Measurements from ENCODE around the gene TPM4. TPM values are rescaled to one million over a fixed set of nuclear protein-coding genes. Genes with fewer than 3 reads are reported as not detected.
A peak's percentile ranks its signal among the peaks of the same experiment; 100 is the strongest.

Gene TPM4
- total and polyA plus RNA-seq, 2 of the 13 experiments (the other 11 are each of a cell fraction or from before 2014, with no cell fraction given): 180 to 188 TPM

GRCh38 chr19:16076154-16076957 is at the start of gene TPM4 (continued):
- no peak for TF ChIP-seq IKZF1 (IDR thresholded peaks at IDR 0.05)
- no peak for TF ChIP-seq ARID3A (IDR thresholded peaks at IDR 0.05; ENCODE audit: low read depth, low read length)
- TF ChIP-seq NR2F6 (IDR thresholded peaks at IDR 0.05): no peak
- TF ChIP-seq NR2F6 (CRISPR knock-in tag; IDR thresholded peaks at IDR 0.05): peak; percentile 26; the same call in 1 of the 2 replicates
- TF ChIP-seq ZNF124 (CRISPR knock-in tag; IDR thresholded peaks at IDR 0.05): no peak
- TF ChIP-seq FOXM1 (CRISPR knock-in tag; IDR thresholded peaks at IDR 0.05): no peak
- TF ChIP-seq MED1 (CRISPR knock-in tag; IDR thresholded peaks at IDR 0.05): 0 out of 2 replicates have a peak, but pooled peaks have one; percentile 10
- no peak for TF ChIP-seq ZNF660 (CRISPR knock-in tag; IDR thresholded peaks at IDR 0.05; ENCODE audit: borderline replicate concordance, low read depth)
- no peak for TF ChIP-seq ZFP36L1 (CRISPR knock-in tag; IDR thresholded peaks at IDR 0.05)
- no peak for TF ChIP-seq ZNF782 (CRISPR knock-in tag; IDR thresholded peaks at IDR 0.05; ENCODE audit: borderline replicate concordance)
- no peak for TF ChIP-seq TEAD2 (CRISPR knock-in tag; IDR thresholded peaks at IDR 0.05)
- TF ChIP-seq ZNF556 (CRISPR knock-in tag; IDR thresholded peaks at IDR 0.05; ENCODE audit: borderline replicate concordance): no peak
- TF ChIP-seq, protein P1, sequence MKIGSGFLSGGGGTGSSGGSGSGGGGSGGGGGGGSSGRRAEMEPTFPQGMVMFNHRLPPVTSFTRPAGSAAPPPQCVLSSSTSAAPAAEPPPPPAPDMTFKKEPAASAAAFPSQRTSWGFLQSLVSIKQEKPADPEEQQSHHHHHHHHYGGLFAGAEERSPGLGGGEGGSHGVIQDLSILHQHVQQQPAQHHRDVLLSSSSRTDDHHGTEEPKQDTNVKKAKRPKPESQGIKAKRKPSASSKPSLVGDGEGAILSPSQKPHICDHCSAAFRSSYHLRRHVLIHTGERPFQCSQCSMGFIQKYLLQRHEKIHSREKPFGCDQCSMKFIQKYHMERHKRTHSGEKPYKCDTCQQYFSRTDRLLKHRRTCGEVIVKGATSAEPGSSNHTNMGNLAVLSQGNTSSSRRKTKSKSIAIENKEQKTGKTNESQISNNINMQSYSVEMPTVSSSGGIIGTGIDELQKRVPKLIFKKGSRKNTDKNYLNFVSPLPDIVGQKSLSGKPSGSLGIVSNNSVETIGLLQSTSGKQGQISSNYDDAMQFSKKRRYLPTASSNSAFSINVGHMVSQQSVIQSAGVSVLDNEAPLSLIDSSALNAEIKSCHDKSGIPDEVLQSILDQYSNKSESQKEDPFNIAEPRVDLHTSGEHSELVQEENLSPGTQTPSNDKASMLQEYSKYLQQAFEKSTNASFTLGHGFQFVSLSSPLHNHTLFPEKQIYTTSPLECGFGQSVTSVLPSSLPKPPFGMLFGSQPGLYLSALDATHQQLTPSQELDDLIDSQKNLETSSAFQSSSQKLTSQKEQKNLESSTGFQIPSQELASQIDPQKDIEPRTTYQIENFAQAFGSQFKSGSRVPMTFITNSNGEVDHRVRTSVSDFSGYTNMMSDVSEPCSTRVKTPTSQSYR (CRISPR knock-in tag; IDR thresholded peaks at IDR 0.05; ENCODE audit: borderline replicate concordance): no peak
- TF ChIP-seq ZFX (CRISPR knock-in tag; IDR thresholded peaks at IDR 0.05; ENCODE audit: low read depth): peak; percentile 71
- no peak for TF ChIP-seq MTF2 (CRISPR knock-in tag; IDR thresholded peaks at IDR 0.05; ENCODE audit: borderline replicate concordance)
- no peak for TF ChIP-seq SMAD1 (CRISPR knock-in tag; IDR thresholded peaks at IDR 0.05; ENCODE audit: borderline replicate concordance, low read depth)
- TF ChIP-seq PHB2 (IDR thresholded peaks at IDR 0.05; ENCODE audit: partially characterized antibody): no peak
- TF ChIP-seq MZF1 (CRISPR knock-in tag; IDR thresholded peaks at IDR 0.05; ENCODE audit: borderline replicate concordance): no peak
- peak; percentile 75; the same call in 1 of the 2 replicates for TF ChIP-seq NR0B2 (CRISPR knock-in tag; IDR thresholded peaks at IDR 0.05)
- no peak for TF ChIP-seq RFXAP (CRISPR knock-in tag; IDR thresholded peaks at IDR 0.05; ENCODE audit: borderline replicate concordance)
- no peak for TF ChIP-seq ZNF317 (CRISPR knock-in tag; IDR thresholded peaks at IDR 0.05)
- TF ChIP-seq ZNF496 (CRISPR knock-in tag; IDR thresholded peaks at IDR 0.05; ENCODE audit: insufficient replicate concordance): no peak
- TF ChIP-seq, protein P2, sequence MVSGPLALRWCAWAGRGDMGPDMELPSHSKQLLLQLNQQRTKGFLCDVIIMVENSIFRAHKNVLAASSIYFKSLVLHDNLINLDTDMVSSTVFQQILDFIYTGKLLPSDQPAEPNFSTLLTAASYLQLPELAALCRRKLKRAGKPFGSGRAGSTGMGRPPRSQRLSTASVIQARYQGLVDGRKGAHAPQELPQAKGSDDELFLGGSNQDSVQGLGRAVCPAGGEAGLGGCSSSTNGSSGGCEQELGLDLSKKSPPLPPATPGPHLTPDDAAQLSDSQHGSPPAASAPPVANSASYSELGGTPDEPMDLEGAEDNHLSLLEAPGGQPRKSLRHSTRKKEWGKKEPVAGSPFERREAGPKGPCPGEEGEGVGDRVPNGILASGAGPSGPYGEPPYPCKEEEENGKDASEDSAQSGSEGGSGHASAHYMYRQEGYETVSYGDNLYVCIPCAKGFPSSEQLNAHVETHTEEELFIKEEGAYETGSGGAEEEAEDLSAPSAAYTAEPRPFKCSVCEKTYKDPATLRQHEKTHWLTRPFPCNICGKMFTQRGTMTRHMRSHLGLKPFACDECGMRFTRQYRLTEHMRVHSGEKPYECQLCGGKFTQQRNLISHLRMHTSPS (CRISPR knock-in tag; IDR thresholded peaks at IDR 0.05; ENCODE audit: low read depth): no peak
- no peak for TF ChIP-seq MED8 (CRISPR knock-in tag; IDR thresholded peaks at IDR 0.05; ENCODE audit: insufficient replicate concordance)

All from HepG2 (cell line).